ACC112 (cell line): ENCODE data around the gene PBX1.

Source experiments
- H2AFZ ChIP-seq: fragments of 200-600 bp; sonication (generic); one replicate; pipeline ENCODE4 v1.6.0; 2017; ENCODE audit warnings: antibody characterized with exemption, low read length; ENCODE audit not compliant: unreplicated experiment
- H3K27ac ChIP-seq: fragments of 200-600 bp; sonication (generic); 2 replicates; pipeline ENCODE4 v1.5.1; 2014; ENCODE audit warnings: low read depth, mild to moderate bottlenecking, antibody characterized with exemption, low read length, moderate library complexity
- H3K27me3 ChIP-seq: fragments of 200-600 bp; sonication (generic); 2 replicates; pipeline ENCODE4 v1.6.1; 2014; ENCODE audit warnings: mild to moderate bottlenecking, antibody characterized with exemption, low read length, moderate library complexity, mixed read lengths; ENCODE audit not compliant: insufficient read depth
- H3K36me3 ChIP-seq: fragments of 200-600 bp; sonication (generic); 2 replicates; pipeline ENCODE4 v1.6.1; 2016; ENCODE audit warnings: mild to moderate bottlenecking, antibody characterized with exemption, low read length, moderate library complexity, mixed read lengths; ENCODE audit not compliant: insufficient read depth
- H3K4me1 ChIP-seq: fragments of 200-600 bp; sonication (generic); one replicate; pipeline ENCODE4 v1.6.1; 2016; ENCODE audit warnings: low read length, mixed read lengths; ENCODE audit not compliant: insufficient read depth, unreplicated experiment, control insufficient read depth
- H3K4me3 ChIP-seq: fragments of 200-600 bp; sonication (generic); 2 replicates; pipeline ENCODE4 v1.5.1; 2014; ENCODE audit warnings: mild to moderate bottlenecking, low read depth, low read length
- H3K79me2 ChIP-seq: fragments of 200-600 bp; sonication (generic); one replicate; pipeline ENCODE4 v1.6.0; 2016; ENCODE audit warnings: low read length; ENCODE audit not compliant: control insufficient read depth, unreplicated experiment, insufficient read depth

Gene PBX1

GRCh38 chr1:164653705-164654104, 94.7 kb downstream of the PBX1 start:
- Histone ChIP-seq H3K79me2 (no peaks in the 10 kb centered on the region), H2AFZ (no peak overlapping the region), H3K27ac (no peak overlapping the region), H3K36me3 (no peaks in the 10 kb centered on the region), H3K4me3 (no peak overlapping the region), H3K4me1 (peaks cover 14% of the 10 kb centered on the region), H3K27me3 (no peaks in the 10 kb centered on the region)

- peaks cover 11% of the 10 kb centered on the region for H3K4me1 ChIP-seq
These were observed 95.2 kb downstream of the PBX1 start for GRCh38 chr1:164654200-164654599.

DNA sequence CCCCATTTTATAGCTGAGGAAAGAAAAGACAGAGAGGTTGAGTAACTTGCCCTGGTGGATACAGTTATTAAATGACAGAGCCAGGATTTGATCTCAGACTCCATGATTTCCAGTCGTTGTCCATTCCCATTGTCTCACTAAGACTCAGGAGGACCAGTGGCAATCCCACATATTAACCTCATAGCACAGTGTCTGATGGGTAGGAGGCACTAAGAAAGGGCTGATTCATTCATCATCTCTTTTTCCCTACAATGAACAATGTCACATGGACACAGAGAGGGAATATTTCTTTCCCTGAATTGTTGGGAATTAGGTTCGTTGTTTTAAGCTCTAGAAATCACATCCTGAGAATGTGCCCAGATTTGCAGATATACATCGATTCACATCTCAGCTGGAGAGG, 99.9 kb downstream of the PBX1 start:
- Histone ChIP-seq H3K79me2 (no peaks in the 10 kb centered on the region), H3K27ac (no peak overlapping the region), H3K36me3 (no peaks in the 10 kb centered on the region), H3K4me3 (no peak overlapping the region), H3K27me3 (no peaks in the 10 kb centered on the region), H3K4me1 (peaks cover 5% of the 10 kb centered on the region), H2AFZ (no peak overlapping the region)

More at GRCh38 chr1:164654200-164654599, 95.2 kb downstream of the PBX1 start:
- Histone ChIP-seq H2AFZ (no peak overlapping the region), H3K79me2 (no peaks in the 10 kb centered on the region), H3K27ac (no peak overlapping the region), H3K4me3 (no peak overlapping the region), H3K27me3 (no peaks in the 10 kb centered on the region), H3K36me3 (no peaks in the 10 kb centered on the region)

DNA sequence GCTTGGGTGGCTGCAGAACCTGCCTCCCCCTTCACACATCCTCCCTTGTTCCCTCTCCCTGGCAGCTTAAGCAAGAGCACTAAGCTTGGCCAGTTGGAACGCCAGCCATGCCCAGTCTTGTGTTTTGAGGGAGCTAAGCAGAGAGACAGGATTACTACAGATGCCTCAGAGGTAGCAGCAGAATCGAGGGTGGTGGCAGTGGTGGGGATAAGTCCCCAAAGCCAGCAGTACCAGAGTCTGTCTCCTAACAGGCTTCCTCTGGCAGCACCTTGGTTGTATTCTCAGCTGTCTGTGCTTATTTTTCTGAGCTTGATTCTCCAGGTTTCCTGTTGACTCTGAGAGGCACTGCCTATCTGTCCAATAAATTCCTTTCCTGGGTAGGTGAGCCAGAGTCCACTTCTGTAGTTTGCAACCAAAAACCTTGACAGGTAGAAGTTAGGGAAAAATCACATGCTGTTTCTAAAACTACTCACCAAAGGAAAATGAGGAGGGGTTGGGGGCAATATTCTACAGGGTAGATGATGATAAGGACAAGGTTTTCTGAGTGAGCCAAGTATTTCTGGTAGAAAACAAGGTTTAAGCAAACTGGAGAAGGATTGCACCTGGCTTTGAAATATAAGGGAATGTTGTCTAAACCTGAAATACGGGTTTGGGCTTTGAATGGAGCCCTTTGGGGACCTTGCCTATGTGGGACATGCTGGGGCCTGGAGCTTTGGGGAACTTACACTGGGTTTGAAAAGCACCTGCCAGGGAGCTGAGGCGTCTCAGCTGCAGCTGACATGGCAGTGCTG, 100.8 kb downstream of the PBX1 start:
- no peaks in the 10 kb centered on the region for H3K36me3 ChIP-seq
- no peak overlapping the region for H3K4me3 ChIP-seq
- no peak overlapping the region for H2AFZ ChIP-seq
- H3K27me3 ChIP-seq, result no peaks in the 10 kb centered on the region
- peaks cover 5% of the 10 kb centered on the region for H3K4me1 ChIP-seq
- H3K79me2 ChIP-seq, result no peaks in the 10 kb centered on the region
- no peak overlapping the region for H3K27ac ChIP-seq

DNA sequence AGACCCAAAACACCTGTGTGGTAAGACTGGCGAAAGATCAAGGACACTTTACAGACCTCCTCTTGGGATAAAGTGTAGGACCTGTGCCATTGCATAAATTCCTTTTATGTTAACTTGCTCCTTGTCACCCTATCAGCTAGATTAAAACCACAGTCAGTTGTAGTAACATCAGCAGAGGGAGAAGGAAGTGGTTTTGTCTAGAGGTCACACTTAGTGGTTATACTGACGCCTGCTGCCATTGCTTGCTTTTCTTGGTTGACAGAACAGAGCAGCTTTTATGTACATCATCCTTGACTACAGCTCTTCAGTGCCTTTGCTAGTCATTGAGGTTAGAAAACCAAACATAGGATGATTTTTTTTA, 101.4 kb downstream of the PBX1 start:
- no peak overlapping the region for H2AFZ ChIP-seq
- no peaks in the 10 kb centered on the region for H3K79me2 ChIP-seq
- H3K36me3 ChIP-seq, result no peaks in the 10 kb centered on the region
- H3K27me3 ChIP-seq, result no peaks in the 10 kb centered on the region
- no peak overlapping the region for H3K27ac ChIP-seq
- no peak overlapping the region for H3K4me3 ChIP-seq
- peaks cover 5% of the 10 kb centered on the region for H3K4me1 ChIP-seq

DNA sequence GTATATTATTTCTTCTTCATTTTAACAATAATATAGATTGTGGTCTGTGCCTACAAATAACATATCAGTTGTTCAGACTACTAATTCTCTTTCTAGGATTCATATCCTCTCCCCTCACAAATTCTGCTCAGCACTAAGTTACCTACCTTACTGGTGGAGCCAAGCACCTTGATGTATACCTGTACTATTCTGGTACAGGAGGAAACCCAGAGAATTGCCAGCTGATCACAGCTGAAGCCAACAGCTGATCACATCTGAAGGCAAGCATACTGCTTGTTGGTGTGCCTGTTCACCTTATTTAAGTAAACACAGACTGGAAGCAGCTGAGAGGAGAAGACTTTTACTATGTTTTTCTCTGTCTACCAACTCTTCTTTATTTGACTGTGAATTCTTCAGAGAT, 101.8 kb downstream of the PBX1 start:
- Histone ChIP-seq H2AFZ (no peak overlapping the region), H3K36me3 (no peaks in the 10 kb centered on the region), H3K79me2 (no peaks in the 10 kb centered on the region), H3K27me3 (no peaks in the 10 kb centered on the region), H3K27ac (no peak overlapping the region), H3K4me1 (peaks cover 5% of the 10 kb centered on the region), H3K4me3 (no peak overlapping the region)

GRCh38 chr1:164662462-164662861, 103.5 kb downstream of the PBX1 start:
- Histone ChIP-seq H3K4me1 (no peaks in the 10 kb centered on the region), H3K27ac (no peak overlapping the region), H3K79me2 (no peaks in the 10 kb centered on the region), H3K4me3 (no peak overlapping the region), H3K36me3 (no peaks in the 10 kb centered on the region), H2AFZ (no peak overlapping the region), H3K27me3 (no peaks in the 10 kb centered on the region)

GRCh38 chr1:164662955-164663354, 104.0 kb downstream of the PBX1 start:
- no peak overlapping the region for H3K27ac ChIP-seq
- H3K79me2 ChIP-seq, result no peaks in the 10 kb centered on the region
- no peak overlapping the region for H2AFZ ChIP-seq
- H3K36me3 ChIP-seq, result no peaks in the 10 kb centered on the region
- no peaks in the 10 kb centered on the region for H3K4me1 ChIP-seq
- no peak overlapping the region for H3K4me3 ChIP-seq
- no peaks in the 10 kb centered on the region for H3K27me3 ChIP-seq

DNA sequence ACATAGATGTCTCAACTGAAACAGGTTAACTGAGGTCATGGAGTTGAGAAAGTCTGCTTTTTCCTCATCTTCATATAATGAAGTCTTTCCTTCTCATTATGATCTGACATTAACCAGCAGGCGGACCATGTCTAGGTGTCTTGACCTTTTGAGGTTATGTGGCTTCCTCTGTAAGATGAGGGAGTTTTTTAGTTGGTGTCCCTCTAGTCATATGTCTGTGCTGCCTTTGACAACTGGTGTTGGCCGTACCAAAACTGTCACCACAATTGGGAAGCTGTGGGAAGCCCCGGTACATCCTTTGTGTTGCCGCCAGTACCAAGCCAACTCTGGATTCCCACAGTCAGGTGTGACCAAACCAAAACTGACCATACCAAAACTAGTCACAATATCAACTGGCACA, 105.1 kb downstream of the PBX1 start:
- no peaks in the 10 kb centered on the region for H3K79me2 ChIP-seq
- no peaks in the 10 kb centered on the region for H3K36me3 ChIP-seq
- H2AFZ ChIP-seq, result no peak overlapping the region
- no peaks in the 10 kb centered on the region for H3K27me3 ChIP-seq
- H3K4me3 ChIP-seq, result no peak overlapping the region
- no peaks in the 10 kb centered on the region for H3K4me1 ChIP-seq
- H3K27ac ChIP-seq, result no peak overlapping the region

- no peak overlapping the region for H3K27ac ChIP-seq
- H3K36me3 ChIP-seq, result no peaks in the 10 kb centered on the region
- H3K4me3 ChIP-seq, result no peak overlapping the region
- no peaks in the 10 kb centered on the region for H3K4me1 ChIP-seq
- H2AFZ ChIP-seq, result no peak overlapping the region
- no peaks in the 10 kb centered on the region for H3K27me3 ChIP-seq
- no peaks in the 10 kb centered on the region for H3K79me2 ChIP-seq
These were observed 108.0 kb downstream of the PBX1 start for GRCh38 chr1:164667001-164667400.

DNA sequence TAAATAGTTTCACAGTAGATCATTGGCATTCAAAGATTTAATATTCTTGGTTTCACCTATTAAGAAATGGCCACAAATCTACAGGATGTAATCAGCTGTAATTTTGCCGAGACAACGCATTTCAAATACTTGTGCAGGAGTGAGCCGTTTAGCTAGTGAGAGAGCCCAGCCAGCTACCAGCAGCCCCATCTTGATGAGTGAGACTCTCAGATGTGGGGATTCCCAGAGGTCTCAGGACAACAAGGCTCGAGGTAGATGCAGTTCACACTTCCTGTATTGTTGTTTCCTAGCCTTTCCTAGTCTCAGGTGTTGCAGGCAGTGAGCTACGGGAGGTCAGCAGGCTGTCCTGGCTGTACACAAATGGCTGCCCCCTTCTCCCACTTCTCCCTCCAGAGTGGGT, 108.6 kb downstream of the PBX1 start:
- Histone ChIP-seq H3K27ac (no peak overlapping the region), H3K4me3 (no peak overlapping the region), H3K4me1 (no peaks in the 10 kb centered on the region), H3K27me3 (no peaks in the 10 kb centered on the region), H3K79me2 (no peaks in the 10 kb centered on the region), H2AFZ (no peak overlapping the region), H3K36me3 (no peaks in the 10 kb centered on the region)
